HG03558 (cell line): Measurements from ENCODE around the gene CEP41.

Experiments used
- ATAC-seq: cut with Tn5 transposase; IDR thresholded peaks from one replicate; pipeline ENCODE4 v1.9.1; 2021; ENCODE audit warnings: moderate number of reproducible peaks; ENCODE audit not compliant: unreplicated experiment; ENCODE audit errors: extremely low read depth

CEP41 gene, protein sequence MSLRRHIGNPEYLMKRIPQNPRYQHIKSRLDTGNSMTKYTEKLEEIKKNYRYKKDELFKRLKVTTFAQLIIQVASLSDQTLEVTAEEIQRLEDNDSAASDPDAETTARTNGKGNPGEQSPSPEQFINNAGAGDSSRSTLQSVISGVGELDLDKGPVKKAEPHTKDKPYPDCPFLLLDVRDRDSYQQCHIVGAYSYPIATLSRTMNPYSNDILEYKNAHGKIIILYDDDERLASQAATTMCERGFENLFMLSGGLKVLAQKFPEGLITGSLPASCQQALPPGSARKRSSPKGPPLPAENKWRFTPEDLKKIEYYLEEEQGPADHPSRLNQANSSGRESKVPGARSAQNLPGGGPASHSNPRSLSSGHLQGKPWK

DNA sequence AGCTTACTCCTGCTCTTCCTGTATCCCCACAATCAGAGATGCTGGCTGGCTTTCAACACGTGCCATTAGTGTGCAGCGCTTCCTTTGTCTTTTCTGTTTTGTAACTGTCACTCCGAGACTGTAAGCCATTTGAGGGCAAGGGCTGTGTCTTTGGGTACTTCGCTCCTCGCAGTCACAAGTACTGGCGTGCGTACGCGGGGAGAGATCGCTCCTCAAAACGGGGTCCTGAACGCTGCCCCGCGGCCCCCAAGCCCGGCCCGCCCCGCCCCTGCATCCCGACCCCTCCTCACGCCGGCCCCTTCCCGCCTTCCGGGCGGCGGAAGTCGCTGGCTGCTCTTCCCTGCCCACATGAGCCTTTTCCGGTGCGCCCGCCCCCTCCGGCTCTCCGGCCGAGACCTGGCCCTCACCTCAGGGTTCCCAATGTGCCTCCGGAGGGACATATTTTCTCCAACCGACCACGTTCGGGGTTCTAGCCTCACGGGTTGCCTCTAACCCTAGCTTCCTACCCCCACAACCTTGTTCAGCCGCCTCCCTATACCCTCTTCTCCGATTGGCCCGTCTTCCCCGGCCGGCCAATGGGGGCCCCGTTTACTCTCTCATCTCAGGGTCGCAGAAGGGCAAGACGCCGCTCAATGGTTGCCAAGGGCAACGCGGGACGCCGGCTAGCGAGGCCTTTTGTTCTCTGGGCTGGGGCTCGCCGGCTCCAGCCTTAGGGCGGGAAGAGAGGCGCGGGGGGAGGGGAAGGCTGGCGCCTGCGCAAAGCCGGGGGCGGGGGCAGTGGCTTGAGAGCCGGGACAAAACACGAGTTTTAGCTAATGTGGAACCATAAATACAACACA lies at the start of gene CEP41:
Gene CEP41 (minus strand): TSS at position 490 of the 839 bp plus-strand sequence. CDS start 50 bp downstream, at position 440.
- peak; percentile 99 for ATAC-seq

DNA sequence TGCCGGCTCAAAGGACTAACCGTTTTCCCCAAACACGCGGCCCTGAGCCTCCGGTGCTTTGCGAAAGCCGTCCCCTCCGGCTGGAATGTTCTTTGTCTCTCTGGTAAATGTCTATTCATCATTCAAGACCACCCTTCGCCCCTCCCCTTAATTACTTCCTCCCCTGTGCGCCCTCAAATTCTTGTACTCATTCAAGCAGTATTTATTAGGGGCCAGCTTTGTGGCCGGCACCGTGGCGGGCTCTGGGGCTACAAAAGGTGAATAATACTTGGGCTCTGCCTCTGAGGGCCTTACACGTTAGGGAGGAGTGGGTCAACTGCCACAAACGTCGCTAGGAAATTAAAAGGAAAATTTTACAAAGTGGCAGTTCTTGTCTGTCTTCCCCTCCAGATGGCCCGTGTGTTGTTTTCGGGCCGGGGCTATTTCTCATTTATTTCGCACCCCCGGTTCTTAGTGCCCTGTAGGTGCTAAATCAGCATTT lies 49.5 kb upstream of the CEP41 start:
- no peak for ATAC-seq

DNA sequence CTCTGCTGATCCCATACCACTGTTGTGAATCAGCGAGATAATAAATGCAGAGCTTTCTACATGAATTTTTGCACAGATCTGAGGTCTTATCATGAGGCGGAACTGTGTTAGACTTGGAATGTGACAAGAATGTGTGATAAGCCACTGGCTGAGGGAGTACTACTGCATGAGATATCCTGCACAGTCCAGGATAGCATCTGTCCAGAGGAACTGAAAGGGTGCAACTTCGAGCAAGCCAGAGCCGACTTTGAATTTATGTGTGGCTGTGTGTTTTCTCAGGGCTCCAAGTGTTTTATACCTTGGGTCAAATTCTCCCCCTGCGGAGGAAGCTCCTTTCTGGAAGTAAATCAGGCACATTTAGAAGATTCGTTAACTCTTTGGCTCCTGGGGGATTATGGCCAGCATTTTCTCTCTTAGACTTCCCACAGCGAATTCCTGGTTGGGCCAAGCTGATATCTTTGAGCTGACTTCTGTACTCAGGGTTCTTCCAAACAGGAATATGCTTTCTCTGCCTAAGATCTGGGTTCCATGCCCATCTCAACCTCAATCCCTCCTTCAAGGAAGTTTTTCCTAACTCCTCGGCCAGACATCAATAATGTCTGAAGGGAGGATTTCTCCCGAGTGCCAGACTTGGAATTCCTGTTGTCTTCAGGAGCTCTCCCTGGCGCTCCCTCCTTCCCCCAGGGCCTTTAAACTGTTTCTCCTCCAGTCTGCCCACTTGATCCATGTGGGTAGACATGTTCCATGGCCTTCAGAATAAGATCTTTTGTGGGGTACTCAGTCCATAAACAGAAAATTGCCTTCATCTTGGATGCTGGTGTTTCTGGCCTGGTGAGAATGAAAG lies 48.5 kb upstream of the CEP41 start:
- no peak for ATAC-seq

DNA sequence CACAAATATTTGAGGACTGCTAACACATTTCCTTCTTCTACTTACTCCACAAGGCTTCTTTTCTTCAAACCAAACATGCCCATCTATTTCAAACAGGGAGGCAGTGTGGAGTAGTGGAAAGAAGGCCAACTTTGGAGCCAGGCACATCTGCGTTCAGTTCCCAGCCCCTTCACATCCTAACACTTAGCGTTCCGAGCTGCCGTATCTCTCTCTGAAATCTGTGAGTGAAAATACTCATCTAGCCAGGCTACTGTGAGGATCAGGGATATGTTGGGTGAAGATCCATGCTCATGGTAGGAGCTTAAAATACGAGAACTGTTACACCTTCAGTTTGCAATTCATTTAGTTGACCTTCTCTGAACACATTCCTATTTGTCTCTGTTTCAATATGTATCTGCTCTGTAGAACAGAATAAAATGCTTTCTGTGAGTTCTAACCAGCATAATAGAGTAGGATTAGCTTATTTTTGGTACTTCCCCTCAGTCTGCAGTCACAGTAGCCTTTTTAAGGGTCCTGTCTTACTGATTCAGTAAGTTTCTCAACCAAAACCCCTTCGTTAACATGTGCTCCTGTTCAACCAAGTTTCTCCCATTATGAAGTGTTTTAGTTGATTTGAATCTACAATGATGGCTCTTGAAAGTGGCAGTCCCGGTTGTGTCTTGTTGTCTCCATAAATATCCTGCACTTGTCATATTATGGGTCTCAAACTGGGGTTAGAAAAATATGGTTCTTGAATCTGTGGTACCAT lies 47.8 kb upstream of the CEP41 start:
- no peak for ATAC-seq

DNA sequence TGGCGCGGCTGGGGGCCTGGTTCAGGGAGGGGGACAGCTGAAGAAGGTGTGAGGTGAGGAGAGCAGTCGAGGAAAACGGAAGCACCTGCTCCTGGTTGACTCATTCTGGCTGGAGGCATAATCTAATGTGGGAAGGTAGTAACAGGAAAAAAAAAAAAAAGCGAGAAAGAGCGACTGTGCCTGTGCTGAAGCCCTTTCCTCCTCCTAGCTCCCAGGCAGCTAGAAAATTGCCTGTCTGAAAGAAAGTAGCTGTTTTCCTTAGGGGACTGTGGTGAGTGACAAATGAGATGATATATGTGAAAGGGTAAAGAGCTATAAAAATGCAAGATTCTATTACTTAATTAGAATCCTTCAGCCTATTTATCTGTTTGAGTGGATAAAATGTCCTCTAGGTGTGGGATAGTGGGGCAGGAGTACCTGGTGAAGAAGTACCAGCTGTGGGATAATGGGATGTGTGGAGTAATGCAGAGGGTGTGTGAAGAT lies 46.2 kb upstream of the CEP41 start:
- ATAC-seq = no peak

DNA sequence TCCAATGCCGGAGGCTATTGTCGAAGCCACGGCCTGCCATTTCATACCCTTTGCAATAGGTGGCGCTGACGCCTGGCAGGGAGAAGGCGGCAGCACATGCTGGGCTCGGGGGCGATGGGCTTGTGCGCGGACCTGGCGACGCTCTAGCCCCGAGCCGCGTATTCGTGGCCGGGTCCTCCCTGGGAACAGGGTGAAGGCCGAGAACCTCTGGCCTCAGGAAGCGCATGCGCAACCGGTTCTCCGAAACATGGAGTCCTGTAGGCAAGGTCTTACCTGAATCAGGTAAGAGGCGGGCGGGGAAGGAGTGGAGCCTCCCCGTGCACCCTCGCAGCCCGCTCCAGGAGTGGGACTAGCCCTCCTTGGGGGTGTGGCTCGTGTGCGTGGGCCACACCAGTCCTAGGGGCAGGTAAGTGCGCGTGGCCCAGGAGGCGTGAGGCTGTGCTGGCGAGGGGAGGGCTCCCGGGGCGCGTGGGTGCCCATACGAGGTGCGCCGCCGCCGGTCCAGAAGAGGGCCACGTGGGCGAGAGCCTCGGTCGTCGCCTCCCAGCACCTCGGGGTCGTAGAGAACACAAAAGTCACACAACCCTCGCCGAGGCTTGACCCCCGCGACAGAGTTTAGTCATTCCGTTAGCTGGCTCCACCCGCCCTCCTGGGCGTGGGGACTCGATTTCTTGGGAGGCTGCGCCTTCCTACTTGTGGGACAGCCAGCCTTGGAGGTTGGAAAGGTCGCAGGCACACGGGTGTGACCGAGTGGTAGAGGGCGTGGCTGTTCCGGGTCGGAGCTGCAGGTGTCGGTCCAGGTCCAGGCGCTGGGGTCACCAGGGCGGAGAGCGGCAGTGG lies 45.5 kb upstream of the CEP41 start:
- ATAC-seq = no peak

DNA sequence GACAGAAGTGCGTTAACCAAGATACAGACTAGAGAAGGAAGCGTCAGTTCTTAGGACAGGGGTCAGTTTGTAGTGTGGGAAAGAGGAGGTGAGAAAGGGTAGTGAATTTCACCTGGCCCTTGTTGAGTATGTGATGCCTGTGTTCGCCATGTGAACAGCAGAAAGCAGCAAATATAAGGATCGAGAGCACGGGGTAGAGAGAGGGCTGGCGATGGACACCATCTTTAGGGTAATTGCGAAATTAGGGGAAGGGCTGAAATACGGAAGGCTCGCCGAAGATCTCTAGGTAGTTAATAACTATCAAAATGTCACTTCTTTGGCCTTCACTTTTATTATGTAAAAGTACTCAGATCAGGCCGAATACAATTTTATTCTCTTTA lies 44.9 kb upstream of the CEP41 start:
- ATAC-seq = no peak

DNA sequence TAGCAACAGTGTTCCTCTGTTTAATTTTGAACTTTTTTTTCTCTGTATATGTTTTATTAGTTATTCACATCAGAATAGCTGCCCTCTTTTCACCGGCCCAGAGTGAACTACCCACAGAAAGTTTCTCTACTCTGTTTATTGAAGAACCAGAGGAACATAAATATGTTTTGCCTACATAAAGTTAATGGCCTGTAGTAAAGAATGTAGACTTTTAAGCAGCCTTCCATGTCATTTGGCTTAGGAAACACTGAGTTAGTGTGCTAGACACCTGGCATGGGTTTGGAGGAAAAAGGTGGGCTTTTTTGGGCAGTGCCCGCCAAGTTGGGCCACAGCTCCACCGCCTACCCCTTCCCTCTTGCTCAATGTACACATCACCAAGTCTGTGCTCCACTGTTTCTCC lies 42.2 kb upstream of the CEP41 start:
- no peak for ATAC-seq

DNA sequence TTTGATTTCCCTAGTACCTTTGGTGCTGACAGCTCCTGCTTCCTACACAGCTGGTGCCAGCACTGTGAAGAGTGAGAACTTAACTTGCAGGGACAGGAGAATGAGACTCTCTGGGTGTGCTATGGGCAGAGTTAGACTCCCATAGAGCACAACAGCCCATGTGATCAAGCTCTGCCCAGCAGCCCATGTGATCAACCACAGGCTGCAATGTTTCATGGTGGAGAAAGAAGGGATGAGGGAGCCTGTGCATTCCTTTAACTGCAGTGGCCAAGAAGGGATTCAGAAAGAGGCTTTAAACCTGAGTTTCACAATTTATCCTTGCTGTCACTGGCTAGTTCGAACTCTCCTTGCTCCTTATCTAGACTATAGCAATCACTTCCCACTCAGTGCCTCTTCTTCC lies 41.1 kb upstream of the CEP41 start:
- ATAC-seq = no peak

DNA sequence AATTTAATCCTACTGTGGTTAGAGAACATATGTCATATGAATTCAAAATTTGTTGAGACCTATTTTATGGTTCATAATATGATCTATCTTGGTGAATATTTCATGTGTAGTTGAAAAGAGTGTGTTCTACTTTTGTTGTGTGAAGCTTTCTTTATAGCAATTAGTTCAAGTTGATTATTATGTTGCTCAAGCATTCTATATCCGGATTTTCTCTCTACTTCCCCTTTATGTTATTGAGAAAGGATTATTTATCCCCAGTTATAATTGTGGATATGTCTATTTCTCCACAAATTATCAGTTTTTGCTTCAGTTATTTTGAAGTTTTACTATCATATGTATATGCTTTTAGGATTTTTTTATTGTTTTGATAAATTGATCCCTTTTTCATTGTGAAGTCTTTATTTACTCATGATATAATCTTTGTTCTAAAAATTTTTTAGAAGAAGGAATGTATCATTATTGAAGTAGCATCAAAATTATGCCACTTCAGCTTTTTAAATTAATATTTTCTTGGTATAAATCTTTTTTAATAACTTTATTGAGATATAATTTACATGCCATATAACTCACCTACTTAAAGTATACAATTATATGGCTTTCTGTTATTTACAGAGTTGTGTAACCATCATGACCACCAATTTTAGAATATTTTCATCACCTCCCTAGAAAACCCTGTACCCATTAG lies 39.0 kb upstream of the CEP41 start:
- ATAC-seq = no peak

DNA sequence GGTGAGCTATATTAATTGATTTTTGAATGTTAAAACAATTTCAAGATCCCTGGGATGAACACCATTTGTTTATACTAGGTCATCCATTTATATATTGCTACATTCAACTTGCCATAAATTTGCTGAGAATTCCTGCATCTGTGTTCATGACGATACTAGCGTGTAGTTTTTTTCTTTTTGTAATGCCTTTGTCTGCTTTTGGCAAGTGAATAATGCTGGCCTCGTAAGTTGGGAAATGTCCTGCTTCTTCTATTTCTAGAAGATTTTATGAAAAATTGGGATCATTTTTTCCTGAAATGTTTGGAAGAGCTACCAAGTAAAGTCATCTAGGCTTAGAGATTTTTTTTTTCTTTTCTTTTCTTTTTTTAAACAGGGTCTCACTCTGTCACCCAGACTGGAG lies 38.2 kb upstream of the CEP41 start:
- no peak for ATAC-seq

DNA sequence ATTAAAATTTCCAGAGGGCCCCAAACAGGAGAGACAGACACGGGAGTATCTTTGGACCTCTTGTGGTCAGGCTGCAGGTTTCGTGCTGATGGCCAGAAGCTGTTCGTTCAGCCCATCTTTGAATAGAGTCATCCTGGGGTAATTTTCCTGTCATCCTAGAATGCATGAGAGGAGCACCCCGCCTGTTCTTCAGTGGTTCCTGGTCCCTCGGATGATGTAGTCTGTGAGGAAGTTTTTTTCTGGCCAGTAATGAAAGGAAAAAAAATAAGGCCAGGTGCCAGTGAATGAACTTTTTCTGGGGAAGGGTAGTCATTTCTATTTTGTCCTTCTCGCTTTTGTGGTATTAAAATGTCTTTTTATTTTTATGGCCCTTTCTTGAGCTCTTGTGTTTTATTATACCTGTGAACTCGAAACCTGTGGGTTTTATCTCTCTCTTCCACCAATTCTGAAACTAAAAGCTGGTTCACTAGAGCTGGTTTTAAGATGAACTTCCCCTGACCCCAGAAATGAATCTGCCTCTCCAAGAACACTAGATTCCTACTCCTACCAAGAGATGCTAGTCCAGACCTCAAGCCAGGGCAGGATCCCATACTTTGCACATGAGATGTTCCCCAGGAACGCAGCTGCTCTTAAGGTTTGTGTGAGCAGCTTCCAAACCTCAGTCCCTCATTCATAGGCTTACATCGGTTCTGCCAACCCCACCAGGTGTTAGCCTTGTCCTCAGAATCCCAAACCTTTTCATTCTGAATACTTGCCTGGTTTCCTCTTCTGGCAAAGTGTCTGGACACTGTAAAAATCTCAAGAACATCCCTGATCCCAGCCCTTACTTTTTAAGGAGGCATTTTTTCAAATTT lies 35.7 kb upstream of the CEP41 start:
- ATAC-seq = peak; percentile 50

DNA sequence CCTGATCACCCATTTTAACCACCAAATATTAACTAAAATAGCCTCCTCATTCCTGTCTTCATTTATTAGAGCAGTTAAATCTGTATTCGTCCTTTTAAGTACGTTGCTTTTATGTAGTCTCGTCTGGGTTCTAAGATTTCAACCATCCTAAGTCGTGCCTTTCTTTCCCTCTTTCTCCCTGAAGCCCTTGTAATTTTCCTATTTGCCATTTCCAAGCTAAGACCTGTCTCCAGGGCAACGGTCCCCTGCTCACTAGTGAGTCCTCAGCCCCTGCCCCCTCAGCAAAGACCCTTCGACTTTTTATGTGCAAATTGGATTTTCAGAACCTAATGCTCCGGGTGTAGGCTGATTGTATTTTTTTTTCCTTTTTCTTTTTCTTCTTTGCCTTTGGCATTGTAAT lies 35.0 kb upstream of the CEP41 start:
- ATAC-seq = no peak

DNA sequence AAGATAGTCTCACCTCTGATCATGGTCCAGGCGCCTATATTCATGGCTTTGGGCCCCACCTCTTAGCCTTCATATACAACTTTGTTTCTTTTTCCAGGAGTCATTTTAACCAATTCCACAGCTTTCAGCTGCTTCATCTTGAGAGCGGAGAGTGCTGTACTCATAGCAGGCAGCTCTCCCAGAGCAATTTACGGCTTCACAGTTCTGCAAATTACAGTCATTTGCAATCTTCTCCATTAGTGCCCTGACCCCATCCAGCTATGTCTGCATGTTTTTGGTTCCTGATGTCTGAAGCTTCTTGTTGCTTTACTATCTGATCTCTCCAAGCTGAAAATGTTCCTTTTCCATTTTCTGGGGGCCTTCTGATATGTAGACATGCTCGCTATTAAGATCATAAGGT lies 33.1 kb upstream of the CEP41 start:
- no peak for ATAC-seq

DNA sequence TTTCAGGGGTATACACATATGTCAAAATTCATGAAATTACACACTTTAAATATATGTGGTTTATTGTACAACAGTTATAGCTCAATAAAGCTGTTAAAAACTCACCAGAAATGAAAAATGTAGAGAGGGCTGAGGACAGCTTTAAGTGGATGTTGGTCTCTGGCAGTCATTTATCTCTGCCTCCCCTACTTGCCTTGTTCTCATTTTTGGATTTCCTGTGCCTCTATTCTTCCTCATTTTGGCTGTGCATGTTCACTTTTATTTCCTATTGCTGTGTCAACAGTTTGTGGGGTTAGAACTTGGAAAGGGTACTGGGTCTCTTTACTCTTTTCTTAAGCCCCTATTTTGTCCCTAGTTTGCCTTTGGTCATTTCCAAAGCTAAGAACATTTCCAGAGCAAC lies 32.5 kb upstream of the CEP41 start:
- ATAC-seq = no peak

DNA sequence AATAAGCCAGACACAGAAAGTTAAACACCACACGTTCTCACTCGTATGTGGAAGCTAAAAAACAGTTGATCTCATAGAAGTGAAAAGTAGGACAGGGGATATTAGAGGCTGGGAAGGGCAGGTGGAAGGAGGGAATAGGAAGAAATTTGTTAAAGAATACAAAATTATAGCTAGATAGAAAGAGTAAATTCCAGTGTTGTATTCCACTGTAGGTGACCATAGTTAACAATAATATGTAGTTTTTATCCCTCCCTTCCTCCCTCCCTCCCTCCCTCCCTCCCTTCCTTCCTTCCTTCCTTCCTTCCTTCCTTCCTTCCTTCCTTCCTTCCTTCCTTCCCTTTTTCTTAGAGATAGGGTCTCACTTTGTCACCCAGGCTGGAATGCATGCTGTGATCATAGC lies 31.2 kb upstream of the CEP41 start:
- ATAC-seq = no peak

DNA sequence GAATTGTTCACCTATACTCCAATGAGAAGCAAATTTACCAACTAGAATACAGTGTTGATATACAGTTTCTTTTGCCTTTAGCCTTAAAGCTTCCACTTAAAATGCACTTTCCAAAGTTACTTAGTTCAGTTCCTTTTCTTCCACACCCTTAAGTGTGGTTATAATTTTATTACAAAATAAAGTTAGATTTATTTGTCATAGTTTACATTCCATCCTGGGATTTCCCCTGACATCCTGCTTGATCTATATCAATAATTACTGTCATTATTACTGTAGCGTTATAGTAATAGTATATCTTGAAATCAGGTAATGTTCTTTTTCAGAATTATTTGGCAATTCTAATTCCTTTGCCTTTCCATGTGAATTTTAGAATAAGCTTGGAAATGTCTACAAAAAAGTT lies 27.8 kb upstream of the CEP41 start:
- ATAC-seq = no peak
